GM18508 (cell line): ENCODE data around the gene PSMA8.
"Not testable (repeated sequence)": the region's sequence is repeated elsewhere in the genome, so short reads cannot be mapped to it uniquely, and the experiment has no call there.

Experiments
- ATAC-seq: cut with Tn5 transposase; IDR thresholded peaks from one replicate; pipeline ENCODE4 v1.9.1; 2021; ENCODE audit warnings: moderate number of reproducible peaks; ENCODE audit not compliant: insufficient read depth, unreplicated experiment

Gene PSMA8

DNA sequence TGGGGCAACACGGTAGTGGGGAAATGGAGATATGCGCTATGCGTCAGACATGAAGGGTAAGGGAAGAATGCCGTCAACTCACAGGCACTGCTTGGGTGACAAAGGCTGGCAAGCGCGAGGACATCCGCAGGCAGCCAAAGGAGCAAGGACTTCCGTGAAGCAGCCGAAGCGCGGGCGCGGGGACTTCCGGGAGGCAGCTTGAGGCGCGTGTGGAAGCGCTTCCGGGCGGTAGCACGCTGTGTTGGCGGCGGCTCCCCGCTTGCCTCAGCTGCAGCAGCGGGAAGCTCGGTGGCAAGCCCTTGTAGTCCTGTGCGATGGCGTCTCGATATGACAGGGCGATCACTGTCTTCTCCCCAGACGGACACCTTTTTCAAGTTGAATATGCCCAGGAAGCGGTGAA is at the start of gene PSMA8:
Gene PSMA8 (plus strand): TSS at position 218 of the 400 bp plus-strand sequence. CDS start 97 bp downstream, at position 315.
- ATAC-seq = no peak

DNA sequence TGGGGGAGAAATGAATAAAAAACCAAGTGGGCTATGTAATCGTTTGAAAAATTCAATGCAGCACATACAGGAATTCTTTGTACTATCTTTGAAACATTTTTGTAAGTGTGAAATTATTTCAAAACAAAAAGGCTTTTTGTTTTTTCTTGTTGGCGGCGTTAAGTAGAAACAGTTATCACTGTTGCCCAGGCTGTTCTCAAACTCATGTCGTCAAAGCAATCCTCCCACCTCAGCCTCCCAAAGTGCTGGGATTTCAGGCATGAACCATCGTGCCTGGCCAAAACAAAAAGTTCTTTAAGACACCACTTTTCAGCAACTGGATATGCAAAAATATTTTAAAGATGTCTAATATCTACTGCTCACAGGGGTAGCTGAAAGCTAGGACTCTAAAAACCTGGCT is 48.6 kb upstream of the PSMA8 start:
- no peak for ATAC-seq

DNA sequence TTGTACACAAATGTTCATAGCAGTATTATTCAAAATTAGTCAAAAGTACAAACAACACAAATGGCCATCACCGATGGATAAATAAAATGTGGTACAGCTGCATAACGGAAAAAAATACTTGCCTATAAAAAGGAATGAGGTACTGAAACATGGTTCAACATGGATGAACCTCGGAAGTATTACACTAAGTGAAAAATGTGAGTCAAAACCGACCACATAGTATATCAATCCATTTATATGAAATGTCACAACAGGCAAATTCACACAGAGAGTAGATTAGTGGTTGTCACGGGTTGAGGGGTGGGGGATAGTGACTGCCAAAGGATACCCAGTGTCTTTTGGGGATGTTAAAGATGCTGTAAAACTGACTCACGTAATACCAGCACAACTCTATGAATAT is 46.7 kb upstream of the PSMA8 start:
- ATAC-seq = no peak

DNA sequence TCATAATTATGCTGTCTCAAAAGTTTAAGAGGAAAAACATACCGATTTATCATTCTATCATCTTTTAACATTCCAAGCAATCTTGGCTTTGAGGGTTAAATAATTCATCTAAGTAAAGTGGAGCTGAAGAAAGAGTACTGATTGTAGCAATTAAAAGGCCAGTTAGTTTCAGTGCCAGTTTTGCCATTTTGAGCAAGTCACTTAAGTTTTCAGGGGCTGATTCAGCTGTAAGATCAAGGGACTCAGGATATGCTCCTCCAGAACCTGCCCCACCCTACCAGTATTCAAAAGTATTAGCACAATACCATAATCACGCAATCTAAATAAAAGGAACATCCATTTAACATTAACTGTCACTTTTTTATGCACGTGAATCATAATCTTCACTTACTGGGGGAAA is 45.2 kb upstream of the PSMA8 start:
- no peak for ATAC-seq

DNA sequence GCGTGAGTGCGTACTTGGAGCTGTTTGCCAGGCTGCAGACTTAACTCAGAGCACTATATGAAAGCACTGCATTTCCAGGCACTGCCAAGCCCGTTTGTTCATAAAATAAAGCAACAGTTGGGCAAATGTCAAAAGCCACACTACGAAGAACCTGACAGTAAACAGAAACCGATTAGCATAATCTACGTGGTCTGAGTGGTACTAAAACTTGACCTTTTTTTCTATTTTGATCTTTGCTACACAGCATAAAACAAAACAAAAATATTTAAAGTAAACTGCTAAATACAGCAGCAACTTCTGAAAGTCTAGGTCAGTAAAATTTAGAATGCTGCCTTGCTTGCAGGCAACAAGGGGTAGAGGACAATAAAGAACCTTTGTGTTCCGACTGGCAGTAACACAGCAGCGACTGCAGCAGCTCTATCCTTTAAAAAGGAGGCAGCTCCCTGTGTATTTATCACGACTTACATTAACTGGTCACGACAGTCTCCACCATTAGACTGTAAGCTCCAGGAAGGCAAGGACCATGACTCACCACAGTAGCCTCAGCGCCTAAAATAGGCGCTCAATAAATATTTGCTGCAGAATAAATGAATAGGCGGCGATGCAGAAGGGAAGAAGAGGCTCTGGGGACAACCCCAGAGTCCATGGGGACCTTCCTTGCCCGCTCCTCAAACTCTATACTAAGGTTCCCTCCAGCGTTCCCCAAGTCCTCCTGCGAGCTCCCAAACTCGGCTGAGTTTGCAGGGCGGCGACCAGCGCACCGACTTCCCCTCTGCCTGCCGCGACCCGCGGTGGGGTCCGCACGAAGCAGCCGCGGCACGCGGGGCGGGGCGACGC is 44.2 kb upstream of the PSMA8 start:
- ATAC-seq = no peak

DNA sequence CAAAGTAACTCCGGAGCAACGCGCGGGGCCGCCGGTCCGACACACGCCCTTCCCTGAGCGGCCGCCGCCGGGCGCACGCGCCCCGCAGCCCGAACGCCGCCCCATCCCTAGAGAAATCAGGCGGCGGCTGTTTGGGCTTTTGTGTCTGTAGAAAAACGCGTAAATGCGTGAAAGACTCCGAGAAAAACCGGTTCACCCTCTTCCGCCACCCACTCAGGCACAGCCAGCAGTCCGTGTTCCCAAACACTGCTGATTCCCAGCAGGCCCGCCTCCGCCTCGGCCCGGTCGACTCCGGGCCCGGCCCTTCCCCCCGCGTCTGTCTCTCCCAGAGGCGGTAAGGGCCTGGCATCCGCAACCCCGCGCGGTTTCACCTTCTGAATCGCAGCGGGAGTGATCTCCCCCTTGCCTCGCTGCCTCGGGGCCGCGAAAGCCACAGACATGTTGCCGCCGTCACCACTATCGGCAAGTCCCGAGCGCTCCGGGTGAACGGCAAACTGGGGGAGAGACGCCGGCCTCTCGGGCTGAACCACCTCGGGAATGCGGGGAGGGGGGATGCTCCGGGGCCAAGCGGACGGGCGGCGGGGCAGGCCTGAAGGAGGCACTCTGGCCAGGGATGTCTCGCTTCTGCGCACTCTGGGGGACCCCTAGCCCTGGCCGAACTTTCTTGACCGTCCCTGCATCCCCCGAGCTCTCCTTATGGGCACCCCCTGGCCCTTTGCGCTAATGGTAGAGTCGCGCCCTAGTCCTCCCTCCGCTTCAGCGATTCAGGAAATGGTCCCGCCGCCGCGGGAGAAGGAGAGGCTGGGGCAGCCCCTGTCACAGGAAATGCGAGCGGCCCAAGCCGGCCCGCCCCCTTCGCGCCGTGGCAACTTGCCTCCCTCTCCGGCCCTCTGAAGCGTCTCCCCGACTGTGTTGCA is 43.3 kb upstream of the PSMA8 start, which contains the start of gene SS18:
Gene SS18 (minus strand): TSS at position 484 of the 917 bp plus-strand sequence. CDS start 44 bp downstream, at position 440.
- peak; percentile 59 for ATAC-seq

DNA sequence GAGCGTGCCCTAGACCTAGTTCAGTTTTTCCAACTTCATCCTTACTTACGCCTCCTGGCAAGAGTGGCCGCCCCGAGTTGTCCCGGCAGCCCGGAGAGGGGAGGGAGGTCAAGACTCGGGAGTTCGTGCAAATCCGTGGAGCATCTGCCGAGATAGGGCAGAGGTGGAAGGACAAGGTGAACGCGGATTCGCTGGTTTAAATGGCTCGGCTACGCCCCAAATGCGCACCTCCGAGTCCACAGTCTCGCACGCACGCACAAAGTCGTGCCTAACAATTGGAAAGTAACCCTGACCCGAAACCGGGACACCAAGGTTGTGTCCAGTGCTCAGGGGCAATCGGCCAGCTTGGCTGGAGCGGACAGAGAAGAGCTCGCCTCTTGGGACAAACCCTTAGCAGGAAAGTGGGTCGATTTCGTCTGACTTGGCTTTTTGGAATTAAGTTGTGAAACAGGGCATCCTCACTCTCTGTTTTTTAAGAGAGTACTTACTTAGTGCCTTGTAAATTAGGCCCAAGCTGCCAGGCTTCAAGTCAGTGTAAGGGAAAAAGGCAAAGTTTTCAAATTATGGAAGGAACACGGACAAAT is 42.5 kb upstream of the PSMA8 start:
- peak; percentile 41 for ATAC-seq

DNA sequence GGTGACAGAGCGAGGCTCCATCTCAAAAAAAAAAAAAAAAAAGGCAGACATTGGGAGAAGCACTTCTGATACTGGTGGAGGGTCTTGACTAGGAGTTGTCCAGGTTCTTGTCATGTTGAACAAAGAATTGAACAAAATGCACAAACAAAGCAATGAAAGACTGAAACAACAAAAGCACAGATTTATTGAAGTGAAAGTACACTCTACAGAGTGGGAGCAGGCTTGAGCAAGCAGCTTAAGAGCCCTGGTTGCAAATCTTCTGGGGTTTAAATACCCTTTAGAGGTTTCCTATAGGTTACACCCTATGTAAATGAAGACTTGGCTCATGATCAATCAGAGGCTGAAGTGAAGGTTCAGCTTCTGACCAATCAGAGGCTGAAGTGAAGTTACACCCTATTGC is 36.8 kb upstream of the PSMA8 start:
- ATAC-seq = no peak

GRCh38 chr18:26097563-26097962 is 36.1 kb upstream of the PSMA8 start:
- no peak for ATAC-seq

- no peak for ATAC-seq
Observed at GRCh38 chr18:26103579-26103978, 30.1 kb upstream of the PSMA8 start.

GRCh38 chr18:26104035-26104434 is 29.6 kb upstream of the PSMA8 start:
- no peak for ATAC-seq

- no peak for ATAC-seq
Observed at GRCh38 chr18:26119246-26119645, 14.4 kb upstream of the PSMA8 start.

GRCh38 chr18:26121476-26121875 is 12.2 kb upstream of the PSMA8 start:
- ATAC-seq = no peak

- not testable (repeated sequence) for ATAC-seq
Observed at GRCh38 chr18:26121994-26122393, 11.7 kb upstream of the PSMA8 start.

GRCh38 chr18:26127786-26128185 is 5.9 kb upstream of the PSMA8 start:
- no peak for ATAC-seq

DNA sequence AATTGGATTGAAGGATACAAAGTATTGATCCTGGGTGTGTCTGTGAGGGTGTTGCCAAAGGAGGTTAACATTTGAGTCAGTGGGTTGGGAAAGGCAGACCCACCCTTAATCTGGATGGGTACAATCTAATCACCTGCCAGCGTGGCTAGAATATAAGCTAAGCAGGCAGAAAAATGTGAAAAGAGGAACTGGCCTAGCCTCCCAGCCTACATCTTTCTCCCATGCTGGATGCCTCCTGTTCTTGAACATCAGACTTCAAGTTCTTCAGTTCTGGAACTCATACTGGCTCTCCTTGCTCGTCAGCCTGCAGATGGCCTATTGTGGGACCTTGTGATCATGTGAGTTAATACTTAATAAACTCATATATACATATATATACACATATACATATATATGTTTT is 5.5 kb upstream of the PSMA8 start:
- not testable (repeated sequence) for ATAC-seq

DNA sequence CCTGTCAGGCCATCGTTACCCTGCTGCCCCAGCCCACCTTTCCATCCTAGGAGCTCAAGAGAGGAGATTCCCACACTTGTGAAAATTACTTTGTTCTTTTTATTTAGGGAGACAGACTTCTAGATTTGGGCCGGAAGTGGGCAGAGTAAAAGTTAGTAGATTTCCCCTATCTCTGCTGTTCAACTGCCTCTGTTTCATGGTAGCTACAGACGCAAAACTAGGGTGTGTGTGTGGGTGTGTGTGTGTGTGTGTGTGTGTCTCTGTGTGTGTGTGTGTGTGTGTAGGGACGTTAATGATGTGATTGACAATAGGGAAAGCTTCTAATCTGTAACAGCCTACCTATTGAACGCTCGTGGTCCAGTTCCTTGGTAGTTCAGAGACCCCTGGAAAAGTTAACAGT is 438 bp downstream of the PSMA8 start:
- ATAC-seq = no peak

- ATAC-seq = no peak
Observed at GRCh38 chr18:26135548-26135947, 1.9 kb downstream of the PSMA8 start.

DNA sequence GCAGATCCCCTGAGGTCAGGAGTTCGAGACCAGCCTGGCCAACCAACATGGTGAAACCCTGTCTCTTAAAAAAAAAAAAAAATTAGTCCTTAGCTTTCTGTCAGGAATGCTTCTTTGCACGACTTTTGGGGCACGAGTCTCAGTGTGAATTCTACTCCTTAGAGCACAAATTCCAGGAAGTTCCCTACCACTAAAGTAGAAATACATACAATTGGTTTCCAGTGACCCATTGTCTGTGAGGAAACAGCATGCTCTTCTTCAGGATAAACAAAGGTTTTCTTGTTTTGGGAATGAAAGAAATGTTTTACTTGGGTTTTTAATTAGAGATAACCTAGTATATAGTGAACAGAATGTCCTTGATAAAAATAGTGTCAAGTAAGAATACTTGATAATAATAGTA is 23.7 kb downstream of the PSMA8 start:
- no peak for ATAC-seq

DNA sequence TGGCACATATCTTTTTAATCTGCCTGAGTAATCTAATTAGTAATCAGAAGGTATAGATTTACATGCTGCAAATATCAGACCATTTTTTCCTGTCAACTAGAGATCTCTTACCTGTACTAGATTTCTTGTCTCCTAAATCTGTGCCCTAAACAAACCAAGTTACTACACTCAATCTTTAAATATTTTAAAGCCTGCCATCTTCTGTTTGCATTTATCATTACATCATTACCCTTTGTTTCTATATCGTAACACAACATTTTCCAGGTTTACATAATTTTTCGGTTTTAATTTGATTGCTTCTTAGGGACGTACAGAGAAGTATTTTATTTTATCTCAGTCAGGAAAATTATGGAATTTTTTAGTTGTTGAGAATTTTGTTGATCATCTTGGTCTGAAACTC is 25.7 kb downstream of the PSMA8 start:
- no peak for ATAC-seq

DNA sequence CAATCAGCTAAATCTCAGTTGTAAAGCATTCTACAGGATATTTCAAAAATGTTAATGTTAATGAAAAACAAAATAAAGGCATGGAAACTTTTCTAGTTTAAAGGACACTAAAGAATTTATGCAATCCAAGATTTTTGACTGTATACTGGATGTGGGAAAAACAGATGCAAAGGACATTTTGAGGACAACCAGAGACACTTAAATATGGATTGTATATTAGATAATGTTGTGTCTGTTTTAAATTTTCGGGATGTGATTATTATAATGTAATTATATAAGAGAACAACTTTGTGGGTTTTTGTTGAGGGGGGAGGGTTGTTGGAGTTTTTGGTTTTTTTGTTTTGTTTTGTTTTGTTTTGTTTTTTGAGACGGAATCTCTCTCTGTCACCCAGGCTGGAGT is 30.9 kb downstream of the PSMA8 start:
- no peak for ATAC-seq
